GM12878 (cell line): ENCODE measurements around the gene EIF1AD. TPM values are rescaled to one million over a fixed set of nuclear protein-coding genes. Genes with fewer than 3 reads are reported as not detected.
A peak's percentile ranks its signal among the peaks of the same experiment; 100 is the strongest.

Source experiments
- CBX3 ChIP-seq: fragments of 200-600 bp; sonication (generic); IDR thresholded peaks from 2 replicates; pipeline ENCODE4 v1.6.1; 2016; ENCODE audit warnings: low read depth, borderline replicate concordance
- DPF2 ChIP-seq: fragments of 450-650 bp; IDR thresholded peaks from 2 replicates; pipeline ENCODE4 v1.6.1; 2017; ENCODE audit warnings: mild to moderate bottlenecking
- FOXM1 ChIP-seq: IDR thresholded peaks from 2 replicates; pipeline ENCODE4 v1.6.1; 2012; ENCODE audit warnings: low read depth, mild to moderate bottlenecking, inconsistent platforms, low read length, moderate library complexity
- GABPA ChIP-seq: IDR thresholded peaks from 2 replicates; pipeline ENCODE4 v1.6.1; 2014; ENCODE audit warnings: antibody characterized with exemption, low read depth, mild to moderate bottlenecking, inconsistent platforms
- HDAC2 ChIP-seq: fragments of 200-600 bp; sonication (generic); IDR thresholded peaks from 2 replicates; pipeline ENCODE4 v1.6.1; 2017
- POLR2A ChIP-seq: IDR thresholded peaks from 2 replicates; pipeline ENCODE4 v1.6.1; 2011; ENCODE audit warnings: low read depth, mild to moderate bottlenecking, low read length
- POU2F2 ChIP-seq: IDR thresholded peaks from 3 replicates; pipeline ENCODE4 v1.6.1; 2011; ENCODE audit warnings: low read depth, mild to moderate bottlenecking, low read length, borderline replicate concordance
- STAT1 ChIP-seq: fragments of 450-650 bp; conservative IDR thresholded peaks from 2 replicates; pipeline ENCODE4 v1.6.1; 2014; ENCODE audit warnings: antibody characterized with exemption, mild to moderate bottlenecking
- STAT3 ChIP-seq: IDR thresholded peaks from 2 replicates; pipeline ENCODE4 v1.6.1; 2011; ENCODE audit warnings: low read depth, low read length, improper control_type of control experiment
- TAF1 ChIP-seq: IDR thresholded peaks from 2 replicates; pipeline ENCODE4 v1.6.1; 2011; ENCODE audit warnings: mild to moderate bottlenecking, low read depth, low read length, borderline replicate concordance
- TBL1XR1 ChIP-seq: IDR thresholded peaks from 2 replicates; pipeline ENCODE4 v1.6.1; 2012; ENCODE audit warnings: low read depth, low read length, improper control_type of control experiment
- ZBTB11 ChIP-seq: fragments of 450-650 bp; formaldehyde crosslinking; IDR thresholded peaks from 2 replicates; pipeline ENCODE4 v1.5.0; 2022; ENCODE audit warnings: mild to moderate bottlenecking, missing genetic modification characterization
- ZNF217 ChIP-seq: fragments of 450-650 bp; IDR thresholded peaks from 2 replicates; pipeline ENCODE4 v1.6.1; 2017; ENCODE audit warnings: antibody characterized with exemption, mild to moderate bottlenecking
- ZNF24 ChIP-seq: fragments of 450-650 bp; IDR thresholded peaks from 2 replicates; pipeline ENCODE4 v1.6.1; 2017; ENCODE audit warnings: antibody characterized with exemption, mild to moderate bottlenecking
- polyA plus RNA-seq, 11 experiments: library from polyadenylated mRNA; depleted of rRNA in 4 of 11; unstranded in 6 of 11; stranded (reverse) in 5 of 11; fragments of >200 nt; fragmentation: Nextera tagmentation in 4 of 11; fragmentation: Illumina TruSeq in 1 of 11; extraction: Ambion mirVana in 4 of 11; extraction: Trizol in 1 of 11; gene quantifications; 1 replicate in 1 of 11; 2 replicates in 10 of 11; pipeline versions ENCODE4 v1.2.1 to v1.2.3, GENCODE V29; 2011 to 2016; ENCODE audit warnings: inconsistent platforms in 2 of 11, missing spikeins in 2 of 11, low read depth in 1 of 11
- total RNA-seq, 4 experiments: library from RNA; depleted of rRNA in 3 of 4; stranded (reverse); fragments of >200 nt in 3 of 4; fragmentation: Illumina TruSeq in 1 of 4; extraction: Trizol in 1 of 4; gene quantifications; 2 replicates each; pipeline versions ENCODE4 v1.2.1 to v1.2.3, GENCODE V29; 2013 to 2021
- TF ChIP-seq, protein P1 (sequence below): IDR thresholded peaks from 2 replicates; pipeline ENCODE4 v1.6.1; 2011; ENCODE audit warnings: mild to moderate bottlenecking, low read depth, low read length, moderate library complexity; ENCODE audit not compliant: insufficient replicate concordance
- TF ChIP-seq, protein P2 (sequence below): fragments of 450-650 bp; IDR thresholded peaks from 2 replicates; pipeline ENCODE4 v1.6.1; 2016; ENCODE audit warnings: mild to moderate bottlenecking
- TF ChIP-seq, protein P3 (sequence below): IDR thresholded peaks from 2 replicates; pipeline ENCODE4 v1.6.1; 2012; ENCODE audit warnings: low read length, inconsistent platforms
- TF ChIP-seq, protein P4 (sequence below): fragments of 450-650 bp; IDR thresholded peaks from 2 replicates; pipeline ENCODE4 v1.6.1; 2016; ENCODE audit warnings: mild to moderate bottlenecking, moderate library complexity, borderline replicate concordance

Gene EIF1AD
- total and polyA plus RNA-seq, 10 of the 15 experiments (the other 5 are each of a cell fraction or from before 2014, with no cell fraction given), result 31.6 to 56.8 (median 39.5) TPM

- TF ChIP-seq STAT1 (0 out of 2 replicates have a peak, but pooled peaks have one; percentile 52), TBL1XR1 (peak; percentile 52; the same call in 1 of the 2 replicates), TAF1 (peak; percentile 99), GABPA (peak; percentile 99), POU2F2 (no peak), HDAC2 (no peak), STAT3 (no peak), ZNF217 (no peak), DPF2 (peak; percentile 79), FOXM1 (no peak), POLR2A (peak; percentile 92), ZNF24 (no peak), ZBTB11 (CRISPR knock-in tag) (0 out of 2 replicates have a peak, but pooled peaks have one; percentile 20), CBX3 (no peak)
- TF ChIP-seq, protein P1, sequence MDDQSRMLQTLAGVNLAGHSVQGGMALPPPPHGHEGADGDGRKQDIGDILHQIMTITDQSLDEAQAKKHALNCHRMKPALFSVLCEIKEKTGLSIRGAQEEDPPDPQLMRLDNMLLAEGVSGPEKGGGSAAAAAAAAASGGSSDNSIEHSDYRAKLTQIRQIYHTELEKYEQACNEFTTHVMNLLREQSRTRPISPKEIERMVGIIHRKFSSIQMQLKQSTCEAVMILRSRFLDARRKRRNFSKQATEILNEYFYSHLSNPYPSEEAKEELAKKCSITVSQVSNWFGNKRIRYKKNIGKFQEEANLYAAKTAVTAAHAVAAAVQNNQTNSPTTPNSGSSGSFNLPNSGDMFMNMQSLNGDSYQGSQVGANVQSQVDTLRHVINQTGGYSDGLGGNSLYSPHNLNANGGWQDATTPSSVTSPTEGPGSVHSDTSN, result no peak
- TF ChIP-seq, protein P2, sequence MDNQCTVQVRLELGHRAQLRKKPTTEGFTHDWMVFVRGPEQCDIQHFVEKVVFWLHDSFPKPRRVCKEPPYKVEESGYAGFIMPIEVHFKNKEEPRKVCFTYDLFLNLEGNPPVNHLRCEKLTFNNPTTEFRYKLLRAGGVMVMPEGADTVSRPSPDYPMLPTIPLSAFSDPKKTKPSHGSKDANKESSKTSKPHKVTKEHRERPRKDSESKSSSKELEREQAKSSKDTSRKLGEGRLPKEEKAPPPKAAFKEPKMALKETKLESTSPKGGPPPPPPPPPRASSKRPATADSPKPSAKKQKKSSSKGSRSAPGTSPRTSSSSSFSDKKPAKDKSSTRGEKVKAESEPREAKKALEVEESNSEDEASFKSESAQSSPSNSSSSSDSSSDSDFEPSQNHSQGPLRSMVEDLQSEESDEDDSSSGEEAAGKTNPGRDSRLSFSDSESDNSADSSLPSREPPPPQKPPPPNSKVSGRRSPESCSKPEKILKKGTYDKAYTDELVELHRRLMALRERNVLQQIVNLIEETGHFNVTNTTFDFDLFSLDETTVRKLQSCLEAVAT, result peak; percentile 73
- TF ChIP-seq, protein P3, sequence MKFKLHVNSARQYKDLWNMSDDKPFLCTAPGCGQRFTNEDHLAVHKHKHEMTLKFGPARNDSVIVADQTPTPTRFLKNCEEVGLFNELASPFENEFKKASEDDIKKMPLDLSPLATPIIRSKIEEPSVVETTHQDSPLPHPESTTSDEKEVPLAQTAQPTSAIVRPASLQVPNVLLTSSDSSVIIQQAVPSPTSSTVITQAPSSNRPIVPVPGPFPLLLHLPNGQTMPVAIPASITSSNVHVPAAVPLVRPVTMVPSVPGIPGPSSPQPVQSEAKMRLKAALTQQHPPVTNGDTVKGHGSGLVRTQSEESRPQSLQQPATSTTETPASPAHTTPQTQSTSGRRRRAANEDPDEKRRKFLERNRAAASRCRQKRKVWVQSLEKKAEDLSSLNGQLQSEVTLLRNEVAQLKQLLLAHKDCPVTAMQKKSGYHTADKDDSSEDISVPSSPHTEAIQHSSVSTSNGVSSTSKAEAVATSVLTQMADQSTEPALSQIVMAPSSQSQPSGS, result no peak
- TF ChIP-seq, protein P4, sequence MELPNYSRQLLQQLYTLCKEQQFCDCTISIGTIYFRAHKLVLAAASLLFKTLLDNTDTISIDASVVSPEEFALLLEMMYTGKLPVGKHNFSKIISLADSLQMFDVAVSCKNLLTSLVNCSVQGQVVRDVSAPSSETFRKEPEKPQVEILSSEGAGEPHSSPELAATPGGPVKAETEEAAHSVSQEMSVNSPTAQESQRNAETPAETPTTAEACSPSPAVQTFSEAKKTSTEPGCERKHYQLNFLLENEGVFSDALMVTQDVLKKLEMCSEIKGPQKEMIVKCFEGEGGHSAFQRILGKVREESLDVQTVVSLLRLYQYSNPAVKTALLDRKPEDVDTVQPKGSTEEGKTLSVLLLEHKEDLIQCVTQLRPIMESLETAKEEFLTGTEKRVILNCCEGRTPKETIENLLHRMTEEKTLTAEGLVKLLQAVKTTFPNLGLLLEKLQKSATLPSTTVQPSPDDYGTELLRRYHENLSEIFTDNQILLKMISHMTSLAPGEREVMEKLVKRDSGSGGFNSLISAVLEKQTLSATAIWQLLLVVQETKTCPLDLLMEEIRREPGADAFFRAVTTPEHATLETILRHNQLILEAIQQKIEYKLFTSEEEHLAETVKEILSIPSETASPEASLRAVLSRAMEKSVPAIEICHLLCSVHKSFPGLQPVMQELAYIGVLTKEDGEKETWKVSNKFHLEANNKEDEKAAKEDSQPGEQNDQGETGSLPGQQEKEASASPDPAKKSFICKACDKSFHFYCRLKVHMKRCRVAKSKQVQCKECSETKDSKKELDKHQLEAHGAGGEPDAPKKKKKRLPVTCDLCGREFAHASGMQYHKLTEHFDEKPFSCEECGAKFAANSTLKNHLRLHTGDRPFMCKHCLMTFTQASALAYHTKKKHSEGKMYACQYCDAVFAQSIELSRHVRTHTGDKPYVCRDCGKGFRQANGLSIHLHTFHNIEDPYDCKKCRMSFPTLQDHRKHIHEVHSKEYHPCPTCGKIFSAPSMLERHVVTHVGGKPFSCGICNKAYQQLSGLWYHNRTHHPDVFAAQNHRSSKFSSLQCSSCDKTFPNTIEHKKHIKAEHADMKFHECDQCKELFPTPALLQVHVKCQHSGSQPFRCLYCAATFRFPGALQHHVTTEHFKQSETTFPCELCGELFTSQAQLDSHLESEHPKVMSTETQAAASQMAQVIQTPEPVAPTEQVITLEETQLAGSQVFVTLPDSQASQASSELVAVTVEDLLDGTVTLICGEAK, result peak; percentile 97
Observed at GRCh38 chr11:65961267-65962140, 40.5 kb downstream of the EIF1AD start, which contains the start of gene SART1 (continued).
